HUES6 (cell line): Measurements from ENCODE around the gene LRP5.
A peak's percentile ranks its signal among the peaks of the same experiment; 100 is the strongest.

ENCODE experiments used
- H3K27ac ChIP-seq: 2 replicates; pipeline ENCODE4 v1.7.0; 2013; ENCODE audit warnings: low read depth, mild to moderate bottlenecking, low read length, inconsistent platforms
- H3K27me3 ChIP-seq: 2 replicates; pipeline ENCODE4 v1.6.1; 2013; ENCODE audit warnings: low read length; ENCODE audit not compliant: control insufficient read depth, insufficient read depth
- H3K36me3 ChIP-seq: 2 replicates; pipeline ENCODE4 v1.6.1; 2013; ENCODE audit warnings: low read length; ENCODE audit not compliant: control insufficient read depth, insufficient read depth
- H3K4me1 ChIP-seq: 2 replicates; pipeline ENCODE4 v1.6.1; 2013; ENCODE audit warnings: low read length; ENCODE audit not compliant: control insufficient read depth, insufficient read depth
- H3K4me3 ChIP-seq: 2 replicates; pipeline ENCODE4 v1.5.1; 2013; ENCODE audit warnings: low read depth, low read length
- H3K9ac ChIP-seq: one replicate; pipeline ENCODE4 v1.6.1; 2013; ENCODE audit warnings: mild to moderate bottlenecking, low read length
- H3K9me3 ChIP-seq: 2 replicates; pipeline ENCODE4 v1.6.1; 2013; ENCODE audit warnings: low read depth, low read length; ENCODE audit not compliant: control insufficient read depth, insufficient read depth

The LRP5 gene

GRCh38 chr11:68312117-68312779, at the start of gene LRP5:
Gene LRP5 (plus strand): TSS chr11:68312591. CDS start chr11:68312715, 124 bp downstream.
- H3K9ac ChIP-seq, result peak within 1 kb of the TSS; percentile 34
- peak within 1 kb of the TSS; percentile 87 for H3K4me3 ChIP-seq
- no peaks in the 10 kb centered on the region for H3K9me3 ChIP-seq
- H3K36me3 ChIP-seq, result no peaks in the 10 kb centered on the region
- peaks cover 33% of the 10 kb centered on the region for H3K4me1 ChIP-seq
- H3K27me3 ChIP-seq, result peaks cover 9% of the 10 kb centered on the region; the same call in 1 of the 2 replicates
- H3K27ac ChIP-seq, result no peak within 1 kb of the TSS

- H3K9me3 ChIP-seq, result no peaks in the 10 kb centered on the region
- no peak overlapping the region for H3K27ac ChIP-seq
- peaks cover 81% of the 10 kb centered on the region for H3K36me3 ChIP-seq
- H3K27me3 ChIP-seq, result no peaks in the 10 kb centered on the region
- no peak overlapping the region for H3K9ac ChIP-seq
- no peaks in the 10 kb centered on the region for H3K4me1 ChIP-seq
- H3K4me3 ChIP-seq, result no peak overlapping the region
These were observed 48.9 kb upstream of the LRP5 start for GRCh38 chr11:68263444-68264035.

GRCh38 chr11:68264244-68264643, 48.1 kb upstream of the LRP5 start:
- Histone ChIP-seq H3K4me3 (no peak overlapping the region), H3K27me3 (no peaks in the 10 kb centered on the region), H3K27ac (no peak overlapping the region), H3K4me1 (no peaks in the 10 kb centered on the region), H3K9me3 (no peaks in the 10 kb centered on the region), H3K36me3 (peaks cover 81% of the 10 kb centered on the region), H3K9ac (no peak overlapping the region)

GRCh38 chr11:68264741-68265540, 47.5 kb upstream of the LRP5 start:
- H3K9me3 ChIP-seq, result no peaks in the 10 kb centered on the region
- no peak overlapping the region for H3K4me3 ChIP-seq
- H3K27ac ChIP-seq, result no peak overlapping the region
- no peak overlapping the region for H3K9ac ChIP-seq
- no peaks in the 10 kb centered on the region for H3K27me3 ChIP-seq
- H3K36me3 ChIP-seq, result peaks cover 85% of the 10 kb centered on the region
- H3K4me1 ChIP-seq, result no peaks in the 10 kb centered on the region

GRCh38 chr11:68266121-68266891, 46.1 kb upstream of the LRP5 start:
- Histone ChIP-seq H3K4me1 (peaks cover 5% of the 10 kb centered on the region; the same call in 1 of the 2 replicates), H3K9ac (no peak overlapping the region), H3K27me3 (no peaks in the 10 kb centered on the region), H3K36me3 (peaks cover 72% of the 10 kb centered on the region), H3K4me3 (no peak overlapping the region), H3K9me3 (no peaks in the 10 kb centered on the region), H3K27ac (no peak overlapping the region)

GRCh38 chr11:68266936-68267880, 45.2 kb upstream of the LRP5 start:
- no peak overlapping the region for H3K27ac ChIP-seq
- H3K9ac ChIP-seq, result no peak overlapping the region
- peaks cover 63% of the 10 kb centered on the region for H3K36me3 ChIP-seq
- peaks cover 5% of the 10 kb centered on the region; the same call in 1 of the 2 replicates for H3K4me1 ChIP-seq
- no peak overlapping the region for H3K4me3 ChIP-seq
- H3K27me3 ChIP-seq, result no peaks in the 10 kb centered on the region
- no peaks in the 10 kb centered on the region for H3K9me3 ChIP-seq

GRCh38 chr11:68267881-68268240, 44.5 kb upstream of the LRP5 start:
- Histone ChIP-seq H3K27me3 (no peaks in the 10 kb centered on the region), H3K4me3 (no peak overlapping the region), H3K9me3 (no peaks in the 10 kb centered on the region), H3K9ac (no peak overlapping the region), H3K36me3 (peaks cover 57% of the 10 kb centered on the region), H3K27ac (no peak overlapping the region), H3K4me1 (peaks cover 5% of the 10 kb centered on the region; the same call in 1 of the 2 replicates)

GRCh38 chr11:68269414-68270081, 42.8 kb upstream of the LRP5 start:
- Histone ChIP-seq H3K4me1 (peaks cover 8% of the 10 kb centered on the region; the same call in 1 of the 2 replicates), H3K27me3 (no peaks in the 10 kb centered on the region), H3K36me3 (peaks cover 41% of the 10 kb centered on the region), H3K9me3 (no peaks in the 10 kb centered on the region), H3K9ac (no peak overlapping the region), H3K27ac (no peak overlapping the region), H3K4me3 (no peak overlapping the region)

- Histone ChIP-seq H3K4me1 (peaks cover 8% of the 10 kb centered on the region; the same call in 1 of the 2 replicates), H3K4me3 (peak overlapping the region; percentile 97), H3K36me3 (peaks cover 33% of the 10 kb centered on the region), H3K27ac (no peak overlapping the region), H3K9ac (peak overlapping the region; percentile 81), H3K27me3 (no peaks in the 10 kb centered on the region), H3K9me3 (no peaks in the 10 kb centered on the region)
These were observed 42.0 kb upstream of the LRP5 start for GRCh38 chr11:68270196-68271022.
